ENCODE data around the gene IL17RE.
"Not testable (repeated sequence)": the region's sequence is repeated elsewhere in the genome, so short reads cannot be mapped to it uniquely, and the experiment has no call there.

IL17RE gene

DNA sequence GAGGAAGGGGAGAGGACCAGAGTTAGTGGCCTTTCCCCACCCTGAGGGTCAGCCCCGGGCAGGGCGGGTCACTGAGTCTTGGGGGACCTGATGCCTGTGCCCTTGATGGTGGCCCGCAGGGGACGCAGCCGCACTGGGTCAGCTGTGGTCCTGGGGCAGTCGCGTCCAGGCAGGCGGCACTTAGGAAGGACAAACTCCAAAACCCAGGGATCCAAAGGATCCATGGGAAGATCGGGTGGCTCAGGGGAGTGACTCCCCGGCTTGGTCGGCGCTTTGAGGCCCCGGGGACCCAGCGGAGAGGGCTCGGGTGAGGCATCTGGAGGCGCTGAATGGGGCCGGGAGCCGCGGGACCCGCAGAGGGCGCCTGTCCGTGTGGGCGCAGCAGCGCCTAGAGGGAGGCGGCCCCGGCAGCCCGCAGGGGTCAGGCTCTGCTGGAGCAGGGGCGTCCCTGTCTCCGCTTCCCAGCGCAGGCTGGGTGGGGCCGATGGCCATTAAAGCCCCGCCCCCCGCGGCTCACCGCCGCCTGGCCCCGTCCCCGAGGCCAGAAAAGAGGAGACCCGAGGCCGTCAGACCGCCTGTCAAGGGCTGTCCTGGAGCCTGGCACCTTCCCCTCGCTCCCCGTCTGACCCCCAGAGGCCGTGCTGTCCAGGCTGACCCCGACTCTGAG, 40.1 kb upstream of the IL17RE start:
- H3K4me3 ChIP-seq (ENCODE audit: low read length) = no peak overlapping the region
- DNase-seq (ENCODE audit: low read depth) = no peak
- TF ChIP-seq, protein P1, sequence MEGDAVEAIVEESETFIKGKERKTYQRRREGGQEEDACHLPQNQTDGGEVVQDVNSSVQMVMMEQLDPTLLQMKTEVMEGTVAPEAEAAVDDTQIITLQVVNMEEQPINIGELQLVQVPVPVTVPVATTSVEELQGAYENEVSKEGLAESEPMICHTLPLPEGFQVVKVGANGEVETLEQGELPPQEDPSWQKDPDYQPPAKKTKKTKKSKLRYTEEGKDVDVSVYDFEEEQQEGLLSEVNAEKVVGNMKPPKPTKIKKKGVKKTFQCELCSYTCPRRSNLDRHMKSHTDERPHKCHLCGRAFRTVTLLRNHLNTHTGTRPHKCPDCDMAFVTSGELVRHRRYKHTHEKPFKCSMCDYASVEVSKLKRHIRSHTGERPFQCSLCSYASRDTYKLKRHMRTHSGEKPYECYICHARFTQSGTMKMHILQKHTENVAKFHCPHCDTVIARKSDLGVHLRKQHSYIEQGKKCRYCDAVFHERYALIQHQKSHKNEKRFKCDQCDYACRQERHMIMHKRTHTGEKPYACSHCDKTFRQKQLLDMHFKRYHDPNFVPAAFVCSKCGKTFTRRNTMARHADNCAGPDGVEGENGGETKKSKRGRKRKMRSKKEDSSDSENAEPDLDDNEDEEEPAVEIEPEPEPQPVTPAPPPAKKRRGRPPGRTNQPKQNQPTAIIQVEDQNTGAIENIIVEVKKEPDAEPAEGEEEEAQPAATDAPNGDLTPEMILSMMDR (conservative IDR thresholded peaks at IDR 0.05; ENCODE audit: low read depth, low read length) = peak; percentile 37

DNA sequence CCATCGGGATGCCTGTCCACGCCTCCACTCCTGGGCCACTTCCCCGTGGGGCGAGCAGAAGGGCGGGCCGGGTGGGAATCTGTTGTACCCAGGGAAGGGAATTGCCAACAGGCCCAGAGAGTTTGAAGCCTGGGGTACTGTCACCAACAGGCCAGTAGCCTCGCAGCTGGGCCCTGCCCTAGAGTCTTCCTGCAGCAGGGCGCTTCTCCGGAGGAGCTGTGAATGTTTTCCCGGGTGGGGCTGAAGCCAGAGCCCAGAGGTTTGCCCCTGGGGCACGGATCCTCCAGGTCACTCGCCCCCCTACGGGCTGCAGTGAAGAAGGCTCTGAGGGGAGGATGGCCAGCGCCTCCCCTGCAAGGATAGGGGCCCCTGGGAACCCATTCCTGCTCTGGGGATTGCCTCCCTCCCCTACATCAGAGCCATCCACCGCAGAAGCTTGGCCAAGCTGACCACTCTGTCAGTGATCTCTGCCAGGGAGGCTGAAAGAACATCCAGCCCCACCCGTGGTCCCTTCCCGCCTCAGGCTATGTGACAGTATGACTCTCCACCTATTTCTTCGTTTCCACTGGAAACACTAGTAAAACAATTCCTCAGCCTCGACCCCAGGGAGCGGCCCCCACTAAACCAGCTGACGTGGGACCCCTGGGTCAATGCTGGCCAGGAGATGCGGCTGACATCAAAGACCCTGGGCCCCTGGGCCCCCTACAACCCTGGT, 39.4 kb upstream of the IL17RE start:
- no peak overlapping the region for H3K4me3 ChIP-seq (ENCODE audit: low read length)
- no peak for DNase-seq (ENCODE audit: low read depth)
- TF ChIP-seq, protein P1 (conservative IDR thresholded peaks at IDR 0.05; ENCODE audit: low read depth, low read length) = no peak

- DNase-seq (ENCODE audit: low read depth) = peak; percentile 64
- TF ChIP-seq, protein P1 (conservative IDR thresholded peaks at IDR 0.05; ENCODE audit: low read depth, low read length) = no peak
- no peak overlapping the region for H3K4me3 ChIP-seq (ENCODE audit: low read length)
Observed at GRCh38 chr3:9864200-9864927, 38.3 kb upstream of the IL17RE start.

GRCh38 chr3:9865125-9865637, 37.5 kb upstream of the IL17RE start:
- DNase-seq (ENCODE audit: low read depth); H3K4me3 ChIP-seq (ENCODE audit: low read length): not testable (repeated sequence)

DNA sequence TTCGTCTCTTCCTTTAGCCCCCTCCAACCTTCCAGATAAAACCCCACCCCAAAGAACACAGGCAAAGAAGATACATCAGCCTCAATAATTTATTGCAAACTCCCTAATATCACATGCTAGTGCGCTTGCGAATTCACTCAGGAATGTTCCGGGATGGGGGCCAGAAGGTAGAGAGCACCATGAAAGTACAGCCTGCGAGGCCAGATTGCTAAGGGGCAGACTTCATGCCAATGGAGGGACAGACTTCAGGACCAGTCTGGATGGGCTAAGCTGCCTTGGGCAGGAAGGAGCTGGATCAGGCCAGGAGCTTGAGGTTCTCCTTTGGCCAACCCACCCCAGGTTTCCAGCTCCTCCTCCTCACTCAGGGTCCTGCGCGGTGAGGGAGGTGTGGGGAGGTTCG, 36.0 kb upstream of the IL17RE start:
- H3K4me3 ChIP-seq (ENCODE audit: low read length) = no peak overlapping the region
- no peak for DNase-seq (ENCODE audit: low read depth)
- TF ChIP-seq, protein P1 (conservative IDR thresholded peaks at IDR 0.05; ENCODE audit: low read depth, low read length) = no peak

DNA sequence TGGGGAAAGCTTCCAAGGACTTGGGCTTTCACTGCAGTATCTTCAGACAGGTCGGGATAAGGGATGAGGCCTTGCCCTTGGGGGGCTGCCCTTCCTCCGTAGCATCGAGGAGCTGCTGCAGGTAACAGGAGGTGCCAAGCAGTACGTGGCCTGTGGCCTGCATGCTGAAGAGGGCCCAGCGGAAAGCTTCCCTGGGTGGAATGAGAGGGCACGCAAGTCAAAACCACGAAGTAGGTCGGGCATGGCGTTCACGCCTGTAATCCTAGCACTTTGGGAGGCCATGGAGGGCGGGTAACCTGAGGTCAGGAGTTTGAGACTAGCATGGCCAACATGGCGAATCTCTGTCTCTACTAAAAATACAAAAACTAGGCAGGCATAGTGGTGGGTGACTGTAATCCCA, 35.5 kb upstream of the IL17RE start:
- TF ChIP-seq, protein P1 (conservative IDR thresholded peaks at IDR 0.05; ENCODE audit: low read depth, low read length) = no peak
- H3K4me3 ChIP-seq (ENCODE audit: low read length) = no peak overlapping the region
- DNase-seq (ENCODE audit: low read depth) = no peak

DNA sequence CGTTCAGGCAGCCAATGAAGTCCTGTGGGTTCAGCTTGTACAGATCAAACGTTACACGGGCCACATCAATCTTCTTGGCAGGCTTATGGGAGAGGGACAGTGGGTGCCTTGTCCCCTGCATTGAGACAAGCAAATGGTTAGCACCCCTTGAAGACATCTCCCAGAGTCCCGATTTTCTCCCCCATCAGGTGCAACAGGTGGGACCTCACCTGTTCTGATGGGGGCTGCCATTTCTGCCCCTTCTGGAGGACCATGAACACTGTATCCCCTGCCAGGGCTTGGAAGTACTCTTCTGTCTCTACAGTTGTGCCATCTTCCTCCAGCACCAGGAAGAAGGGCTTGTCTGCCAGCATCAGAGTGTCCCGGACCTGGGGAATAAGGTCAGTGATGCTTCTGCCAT, 32.7 kb upstream of the IL17RE start:
- H3K4me3 ChIP-seq (ENCODE audit: low read length) = no peak overlapping the region
- TF ChIP-seq, protein P1 (conservative IDR thresholded peaks at IDR 0.05; ENCODE audit: low read depth, low read length) = no peak
- no peak for DNase-seq (ENCODE audit: low read depth)

Data from retinal pigment epithelial cell (primary cell).